HepG2 (cell line): ENCODE results near the gene RITA1. TPM values are rescaled to one million over a fixed set of nuclear protein-coding genes. Genes with fewer than 3 reads are reported as not detected.

Experiments used
- ATAC-seq: fragments of 200-7000 bp; cut with Tn5 transposase; 3 replicates; pipeline ENCODE4 v1.9.1; 2020; ENCODE audit warnings: mild to moderate bottlenecking, moderate library complexity
- BruUV-seq: library from RNA; stranded (reverse); fragments of 400-500 nt; replicated peaks from 2 replicates; lab custom pipeline; 2021; lab: Mats Ljungman, UMichigan
- CTCF ChIA-PET: fragments of 300-600 bp; formaldehyde crosslinking; extraction: SDS; loops from one replicate; lab custom pipeline; 2021; ENCODE audit warnings: low total read pairs, inconsistent platforms, low intra/inter-chr PET ratio; lab: Yijun Ruan, JAX
- POLR2A ChIA-PET: fragments of 350-600 bp; sonication (Branson Sonifier 250); formaldehyde crosslinking; loops from one replicate; lab custom pipeline; 2020; ENCODE audit warnings: antibody characterized with exemption, inconsistent platforms; lab: Yijun Ruan, JAX
- DNase-seq: peaks from one replicate; pipeline ENCODE4 v3.0.0-alpha.2; 2015; ENCODE audit warnings: low spot score
- FAIRE-seq: peaks from 3 replicates; lab custom pipeline; 2011; peaks lifted over from hg19 to GRCh38; lab: Jason Lieb, UNC
- H2AFZ ChIP-seq: one replicate; pipeline ENCODE4 v1.6.1; 2011; ENCODE audit warnings: low read length, inconsistent platforms
- H3K27ac ChIP-seq: fragments of 300-600 bp; 3 replicates; pipeline ENCODE4 v1.8.0; 2011; ENCODE audit warnings: mixed run types, mild to moderate bottlenecking, mixed read lengths, low read length, inconsistent platforms; ENCODE audit not compliant: insufficient read depth; ENCODE audit errors: extremely low read length
- H3K27me3 ChIP-seq, 2 experiments: fragments of 200-600 bp in 1 of 2; 2 replicates in 1 of 2; 3 replicates in 1 of 2; pipeline versions ENCODE4 v1.6.0 to v1.8.0; 2011; ENCODE audit warnings: low read length in 2 of 2, mild to moderate bottlenecking in 2 of 2, moderate library complexity in 2 of 2, inconsistent platforms in 1 of 2; ENCODE audit not compliant: insufficient read depth in 2 of 2, control insufficient read depth in 1 of 2
- H3K36me3 ChIP-seq, 2 experiments: fragments of 200-600 bp in 1 of 2; replicated peaks in 1 of 2; 2 replicates in 1 of 2; 3 replicates in 1 of 2; pipeline versions ENCODE4 v1.5.1 to v1.8.0; 2011; ENCODE audit warnings: low read length in 2 of 2, inconsistent platforms in 1 of 2; ENCODE audit not compliant: insufficient read depth in 2 of 2, control insufficient read depth in 1 of 2
- H3K4me1 ChIP-seq: 2 replicates; pipeline ENCODE4 v1.5.1; 2012; ENCODE audit warnings: low read length, inconsistent platforms; ENCODE audit not compliant: insufficient read depth
- H3K4me2 ChIP-seq: 2 replicates; pipeline ENCODE4 v1.6.0; 2011; ENCODE audit warnings: low read depth, low read length, inconsistent platforms
- H3K4me3 ChIP-seq, 3 experiments: fragments of 200-600 bp in 1 of 3; sonication (generic), shearing (Covaris generic) in 1 of 3; replicated peaks in 1 of 3; 2 replicates each; pipeline ENCODE4 v1.5.1; 2011 to 2016; ENCODE audit warnings: low read length in 3 of 3, inconsistent platforms in 2 of 3, low read depth in 2 of 3, mild to moderate bottlenecking in 2 of 3, control low read depth in 1 of 3, mixed read lengths in 1 of 3; ENCODE audit not compliant: insufficient read depth in 1 of 3
- H3K79me2 ChIP-seq: one replicate; pipeline ENCODE4 v1.6.1; 2011; ENCODE audit warnings: low read length, inconsistent platforms; ENCODE audit not compliant: insufficient read depth
- H3K9ac ChIP-seq: 2 replicates; pipeline ENCODE4 v1.6.0; 2011; ENCODE audit warnings: mild to moderate bottlenecking, low read depth, low read length, inconsistent platforms; ENCODE audit not compliant: insufficient read depth
- H3K9me3 ChIP-seq: 2 replicates; pipeline ENCODE4 v1.5.1; 2012; ENCODE audit warnings: mild to moderate bottlenecking, low read length
- H4K20me1 ChIP-seq: 2 replicates; pipeline ENCODE4 v1.6.0; 2011; ENCODE audit warnings: inconsistent platforms, mild to moderate bottlenecking, low read length, moderate library complexity; ENCODE audit not compliant: insufficient read depth
- ARID5B ChIP-seq: IDR thresholded peaks from 2 replicates; pipeline ENCODE4 v1.4.0; 2020; ENCODE audit warnings: mild to moderate bottlenecking, missing genetic modification reagents
- BATF2 ChIP-seq: sonication (generic); formaldehyde crosslinking; IDR thresholded peaks from 2 replicates; pipeline ENCODE4 v1.8.0; 2022; ENCODE audit warnings: mild to moderate bottlenecking, missing genetic modification reagents, moderate library complexity
- CREBL2 ChIP-seq: sonication (generic); formaldehyde crosslinking; IDR thresholded peaks from 2 replicates; pipeline ENCODE4 v1.8.1; 2023; ENCODE audit warnings: missing genetic modification reagents, mild to moderate bottlenecking, borderline replicate concordance
- HMG20A ChIP-seq: IDR thresholded peaks from 2 replicates; pipeline ENCODE4 v1.6.1; 2016; ENCODE audit warnings: borderline replicate concordance
- RNF2 ChIP-seq: fragments of 450-650 bp; conservative IDR thresholded peaks from 2 replicates; pipeline ENCODE4 v1.6.1; 2016; ENCODE audit warnings: low read depth
- TEAD2 ChIP-seq: sonication (generic); formaldehyde crosslinking; IDR thresholded peaks from 2 replicates; pipeline ENCODE4 v1.9.0; 2021; ENCODE audit warnings: missing genetic modification reagents
- ZNF431 ChIP-seq: sonication (generic); formaldehyde crosslinking; IDR thresholded peaks from 2 replicates; pipeline ENCODE4 v1.9.0; 2022; ENCODE audit warnings: missing genetic modification reagents, low read depth, mild to moderate bottlenecking, borderline replicate concordance
- ZNF513 ChIP-seq: sonication (generic); formaldehyde crosslinking; conservative IDR thresholded peaks from 2 replicates; pipeline ENCODE4 v1.5.0; 2020; ENCODE audit warnings: missing genetic modification reagents
- ZSCAN9 ChIP-seq: IDR thresholded peaks from 2 replicates; pipeline ENCODE4 v1.6.1; 2016; ENCODE audit warnings: borderline replicate concordance
- WGBS: methylation state at CpG from one replicate; pipeline ENCODE4 v1.1.6; 2017; ENCODE audit warnings: low lambda C conversion rate; 5-methylcytosine and 5-hydroxymethylcytosine counted together
- in situ Hi-C: cut with HindIII; loops from 2 replicates; pipeline ENCODE4 v1.10.0; 2017; ENCODE audit warnings: low pct_unique_long_range_greater_than_20kb; ENCODE audit not compliant: extremely low pct_ligation_motif_present
- intact Hi-C: fragments of 100-400 bp; cut with micrococcal nuclease; formaldehyde crosslinking; loops from one replicate; pipeline ENCODE4 v1.10.0; 2022; ENCODE audit not compliant: unreplicated experiment
- polyA plus RNA-seq, 8 experiments: library from polyadenylated mRNA; depleted of rRNA in 3 of 8; stranded (reverse) in 7 of 8; unstranded in 1 of 8; fragments of >200 nt; fragmentation: Illumina TruSeq in 4 of 8; extraction: Trizol in 4 of 8; gene quantifications; 2 replicates each; pipeline versions ENCODE4 v1.2.1 to v1.2.3, GENCODE V29; 2011 to 2016; ENCODE audit warnings: low read depth in 4 of 8, missing spikeins in 1 of 8, mixed read lengths in 1 of 8; ENCODE audit not compliant: insufficient read depth in 1 of 8
- total RNA-seq, 5 experiments: library from RNA; depleted of rRNA; stranded (reverse); fragments of >200 nt; fragmentation: Illumina TruSeq; extraction: Trizol; gene quantifications; 2 replicates each; pipeline ENCODE4 v1.2.3, GENCODE V29; 2016; ENCODE audit warnings: low read depth in 1 of 5

Gene RITA1
- total and polyA plus RNA-seq, 2 of the 13 experiments (the other 11 are each of a cell fraction or from before 2014, with no cell fraction given) = 12.4 to 28.9 TPM

- no peak for DNase-seq
- Histone ChIP-seq H3K36me3 (peaks cover 8 to 11% of the 10 kb centered on the region in 2 experiments; a peak in 3 of 5 replicates), H3K27me3 (no peaks in the 10 kb centered on the region), H3K4me1 (peaks cover 14% of the 10 kb centered on the region), H2AFZ (no peak overlapping the region), H4K20me1 (no peaks in the 10 kb centered on the region), H3K4me2 (no peak overlapping the region), H3K9me3 (no peaks in the 10 kb centered on the region), H3K4me3 (no peak overlapping the region), H3K9ac (no peak overlapping the region), H3K79me2 (no peaks in the 10 kb centered on the region), H3K27ac (no peak overlapping the region)
- BruUV-seq = no TSS peak
- no peak for FAIRE-seq
- ChIA-PET POLR2A (interaction anchor here (1.9 to 2.4 kb wide), 2 partner anchors 10 to 36 kb away, joined by 4 to 6 read pairs; partner anchors contain the start of genes DDX54 and RITA1), CTCF (no interaction called here)
- in situ Hi-C loops = loop anchor here (10.0 kb wide), 1 partner anchor 160 kb away; the partner anchor contains the start of gene PLBD2
- ATAC-seq = no peak
- TF ChIP-seq ZSCAN9 (CRISPR knock-in tag) (no peak), HMG20A (CRISPR knock-in tag) (no peak), TEAD2 (CRISPR knock-in tag) (no peak), RNF2 (no peak), ARID5B (CRISPR knock-in tag) (no peak), ZNF513 (CRISPR knock-in tag) (no peak), CREBL2 (CRISPR knock-in tag) (no peak), BATF2 (CRISPR knock-in tag) (no peak), ZNF431 (CRISPR knock-in tag) (no peak)
- TF ChIP-seq, all 625 proteins: peak for 0
- intact Hi-C loops = loop anchor here (10.0 kb wide), 2 partner anchors 80 to 230 kb away; partner anchors contain the start of gene SDSL
- WGBS = 100% methylated on average over 2 of the region's 4 CpGs
Observed at GRCh38 chr12:113194971-113195391, 9.5 kb downstream of the RITA1 start.
